CD4-positive, alpha-beta T cell treated with Interleukin-15 for 1 hour (primary cell): ENCODE data around the gene MRAP.

ENCODE experiments used
- DNase-seq: peaks from one replicate; pipeline ENCODE4 v3.0.0-alpha.2; 2020

The MRAP gene

GRCh38 chr21:32350211-32350980 lies 51.7 kb downstream of the MRAP start:
- no peak for DNase-seq

GRCh38 chr21:32350981-32351380 lies 52.3 kb downstream of the MRAP start:
- no peak for DNase-seq

GRCh38 chr21:32351428-32351827 lies 52.8 kb downstream of the MRAP start:
- DNase-seq = no peak

GRCh38 chr21:32352526-32352925 lies 53.9 kb downstream of the MRAP start:
- no peak for DNase-seq

- DNase-seq = no peak
These were observed 54.5 kb downstream of the MRAP start for GRCh38 chr21:32353002-32353711.

- DNase-seq = no peak
These were observed 58.3 kb downstream of the MRAP start for GRCh38 chr21:32356874-32357395.

- DNase-seq = no peak
These were observed 61.1 kb downstream of the MRAP start for GRCh38 chr21:32359719-32360260.

- DNase-seq = no peak
These were observed 61.8 kb downstream of the MRAP start for GRCh38 chr21:32360401-32360975.
